Body of pancreas (tissue), 4 donors: ENCODE results near the gene SIGLEC8. TPM values are rescaled to one million over a fixed set of nuclear protein-coding genes. Genes with fewer than 3 reads are reported as not detected.
A peak's percentile ranks its signal among the peaks of the same experiment; 100 is the strongest.

Experiments
- ATAC-seq: fragments of 150-250 bp; one replicate; pipeline ENCODE4 v1.9.1; 2016
- DNase-seq, 4 donors: peaks; one replicate each; pipeline ENCODE4 v3.0.0-alpha.2; 2019
- H3K27ac ChIP-seq, 4 donors: fragments of 200-600 bp; sonication (generic); 1 replicate in 3 of 4; 2 replicates in 1 of 4; pipeline versions ENCODE4 v1.5.1 to v1.6.1; 2016 to 2019; ENCODE audit warnings: mild to moderate bottlenecking in 1 of 4, mixed read lengths in 1 of 4, moderate library complexity in 1 of 4
- H3K27me3 ChIP-seq, 2 donors: fragments of 200-600 bp; sonication (generic); one replicate each; pipeline ENCODE4 v1.6.0; 2016; ENCODE audit warnings: mild to moderate bottlenecking in 1 of 2
- H3K36me3 ChIP-seq, 2 donors: fragments of 200-600 bp; sonication (generic); replicated peaks in 1 of 2; 2 replicates each; pipeline ENCODE4 v1.5.1; 2016; ENCODE audit warnings: low read depth in 2 of 2; ENCODE audit not compliant: insufficient read depth in 1 of 2
- H3K4me1 ChIP-seq: fragments of 200-600 bp; sonication (generic); one replicate; pipeline ENCODE4 v1.6.0; 2016
- H3K4me3 ChIP-seq, 2 donors: fragments of 200-600 bp; sonication (generic); 1 replicate in 1 of 2; 2 replicates in 1 of 2; pipeline ENCODE4 v1.5.1; 2016 to 2019
- H3K9me3 ChIP-seq, 3 donors: fragments of 200-600 bp; sonication (generic); 1 replicate in 2 of 3; 2 replicates in 1 of 3; pipeline ENCODE4 v1.5.1; 2016
- CTCF ChIP-seq, 7 experiments: fragments of 450-650 bp in 4 of 7; fragments of 200-600 bp in 3 of 7; sonication (generic) in 3 of 7; IDR thresholded peaks; one replicate each; pipeline ENCODE4 v1.5.1; 2016 to 2019; ENCODE audit warnings: antibody characterized with exemption in 7 of 7
- POLR2A ChIP-seq, 3 donors: fragments of 450-650 bp; IDR thresholded peaks; one replicate each; pipeline ENCODE4 v1.6.1; 2016; ENCODE audit warnings: antibody characterized with exemption in 3 of 3, mild to moderate bottlenecking in 2 of 3
- WGBS, 2 donors: methylation state at CpG; one replicate each; pipeline ENCODE4 v1.1.5; 2017; 5-methylcytosine and 5-hydroxymethylcytosine counted together
- intact Hi-C: fragments of 100-400 bp; cut with DNase I; formaldehyde crosslinking; loops from one replicate; pipeline ENCODE4 v1.15.1; 2023
- small RNA-seq: library from RNA; depleted of rRNA; stranded (forward); fragments of <200 nt; gene quantifications from one replicate; pipeline ENCODE3, GENCODE V24; 2016
- total RNA-seq, 2 donors: library from RNA; depleted of rRNA; stranded (reverse); fragments of >200 nt; gene quantifications; one replicate each; pipeline ENCODE4 v1.1.0, GENCODE V29; 2016

Gene SIGLEC8
- total RNA-seq, 2 donors from 2014 or later, result 0.52 TPM; not detected in 1

GRCh38 chr19:51410950-51411748 lies 47.1 kb downstream of the SIGLEC8 start:
- Histone ChIP-seq H3K9me3 (no peaks in the 10 kb centered on the region), H3K27me3 (no peaks in the 10 kb centered on the region), H3K4me3 (no peak overlapping the region), H3K4me1 (no peaks in the 10 kb centered on the region), H3K36me3 (no peaks in the 10 kb centered on the region), H3K27ac (no peak overlapping the region)
- TF ChIP-seq POLR2A (IDR thresholded peaks at IDR 0.05) (no peak), CTCF (IDR thresholded peaks at IDR 0.05) (no peak)
- no peak for ATAC-seq
- WGBS, 2 donors, result 68 to 73% methylated on average over 15 of the region's 15 CpGs
- intact Hi-C loops, result no loop called here
- no peak for DNase-seq

GRCh38 chr19:51407511-51408131 lies 50.6 kb downstream of the SIGLEC8 start:
- H3K9me3 ChIP-seq, result peaks cover 0 to 10% (median 0%) of the 10 kb centered on the region in 3 donors
- no peaks in the 10 kb centered on the region for H3K36me3 ChIP-seq
- ATAC-seq (no peak), DNase-seq (peak; percentile 21 to 32 (median 28))
- TF ChIP-seq CTCF (IDR thresholded peaks at IDR 0.05) (peak; percentile 11 to 64 (median 48)), POLR2A (IDR thresholded peaks at IDR 0.05) (no peak)
- no peak overlapping the region for H3K4me3 ChIP-seq
- no peaks in the 10 kb centered on the region for H3K4me1 ChIP-seq
- H3K27ac ChIP-seq, result peak overlapping the region in 1 of 4 donors; percentile 41
- intact Hi-C loops, result no loop called here
- 14 to 24% methylated on average over 6 of the region's 6 CpGs for WGBS, 2 donors
- no peaks in the 10 kb centered on the region for H3K27me3 ChIP-seq

- no peak for DNase-seq
- Histone ChIP-seq H3K27ac (no peak overlapping the region), H3K36me3 (no peaks in the 10 kb centered on the region), H3K27me3 (no peaks in the 10 kb centered on the region), H3K9me3 (peaks cover 0 to 19% (median 0%) of the 10 kb centered on the region in 3 donors), H3K4me3 (no peak overlapping the region), H3K4me1 (no peaks in the 10 kb centered on the region)
- no peak for ATAC-seq
- 85 to 89% methylated on average over 9 of the region's 9 CpGs for WGBS, 2 donors
- intact Hi-C loops, result no loop called here
- no peak for TF ChIP-seq CTCF (IDR thresholded peaks at IDR 0.05)
- TF ChIP-seq POLR2A (IDR thresholded peaks at IDR 0.05), result no peak
Observed at GRCh38 chr19:51402117-51402516, 56.1 kb downstream of the SIGLEC8 start.

Small RNA genes lying within 50 kb of the gene (small RNA-seq; reads per million reads assigned to genes)
- gene AC020914.3, result not detected
- not detected for gene AC020914.5

Other genes starting within 250 kb of the SIGLEC8 start
- 1 to 10 TPM; 1.3 TPM for gene CD33, start 233.4 kb downstream of the SIGLEC8 start, total RNA-seq
- not detected for gene SIGLECL1, start 207.4 kb downstream of the SIGLEC8 start, total RNA-seq
- gene IGLON5, start 146.8 kb downstream of the SIGLEC8 start, total RNA-seq, result not detected
- 1 to 10 TPM in 1 of 2 donors, under 1 TPM in 1; 0.78 to 1.3 TPM for gene VSIG10L, start 116.3 kb downstream of the SIGLEC8 start, total RNA-seq
- 10 to 100 TPM; 58.7 to 61.5 TPM for gene ETFB, start 92.1 kb downstream of the SIGLEC8 start, total RNA-seq
- not detected for gene CLDND2, start 89.5 kb downstream of the SIGLEC8 start, total RNA-seq
- not detected for gene NKG7, start 85.8 kb downstream of the SIGLEC8 start, total RNA-seq
- gene LIM2, start 70.5 kb downstream of the SIGLEC8 start, total RNA-seq, result not detected
- gene C19orf84, start 67.9 kb downstream of the SIGLEC8 start, total RNA-seq, result not detected
- gene SIGLEC10, start 40.8 kb downstream of the SIGLEC8 start, total RNA-seq, result 1 to 10 TPM; 2.0 to 3.9 TPM
- not detected for gene CEACAM18, start 20.1 kb upstream of the SIGLEC8 start, total RNA-seq
- gene SIGLEC12, start 43.3 kb upstream of the SIGLEC8 start, total RNA-seq, result not detected
- under 1 TPM in 1 of 2 donors, not detected in 1; 0.26 TPM for gene SIGLEC6, start 73.2 kb upstream of the SIGLEC8 start, total RNA-seq
- 1 to 10 TPM; 4.3 to 5.2 TPM for gene ZNF175, start 112.8 kb upstream of the SIGLEC8 start, total RNA-seq
- gene SIGLEC5, start 171.9 kb upstream of the SIGLEC8 start, total RNA-seq, result under 1 TPM in 1 of 2 donors, not detected in 1; 0.52 TPM
- gene SIGLEC14, start 188.4 kb upstream of the SIGLEC8 start, total RNA-seq, result not detected
- gene SPACA6, start 234.9 kb upstream of the SIGLEC8 start, total RNA-seq, result 10 to 100 TPM in 1 of 2 donors, 1 to 10 TPM in 1; 7.9 to 16.3 TPM